ENCODE measurements around the gene F2RL3.

GRCh38 chr19:16893686-16893989, 4.8 kb downstream of the F2RL3 start:
- TF ChIP-seq POLR2A (IDR thresholded peaks at IDR 0.05), result no peak
- TF ChIP-seq CTCF (IDR thresholded peaks at IDR 0.05), result no peak
